Activated CD4-positive, alpha-beta T cell treated with anti-CD3 and anti-CD28 coated beads for 1 hour (primary cell): ENCODE measurements around the gene TMC7.

Experiments
- DNase-seq: peaks from one replicate; pipeline ENCODE4 v3.0.0-alpha.2; 2020

TMC7 gene

DNA sequence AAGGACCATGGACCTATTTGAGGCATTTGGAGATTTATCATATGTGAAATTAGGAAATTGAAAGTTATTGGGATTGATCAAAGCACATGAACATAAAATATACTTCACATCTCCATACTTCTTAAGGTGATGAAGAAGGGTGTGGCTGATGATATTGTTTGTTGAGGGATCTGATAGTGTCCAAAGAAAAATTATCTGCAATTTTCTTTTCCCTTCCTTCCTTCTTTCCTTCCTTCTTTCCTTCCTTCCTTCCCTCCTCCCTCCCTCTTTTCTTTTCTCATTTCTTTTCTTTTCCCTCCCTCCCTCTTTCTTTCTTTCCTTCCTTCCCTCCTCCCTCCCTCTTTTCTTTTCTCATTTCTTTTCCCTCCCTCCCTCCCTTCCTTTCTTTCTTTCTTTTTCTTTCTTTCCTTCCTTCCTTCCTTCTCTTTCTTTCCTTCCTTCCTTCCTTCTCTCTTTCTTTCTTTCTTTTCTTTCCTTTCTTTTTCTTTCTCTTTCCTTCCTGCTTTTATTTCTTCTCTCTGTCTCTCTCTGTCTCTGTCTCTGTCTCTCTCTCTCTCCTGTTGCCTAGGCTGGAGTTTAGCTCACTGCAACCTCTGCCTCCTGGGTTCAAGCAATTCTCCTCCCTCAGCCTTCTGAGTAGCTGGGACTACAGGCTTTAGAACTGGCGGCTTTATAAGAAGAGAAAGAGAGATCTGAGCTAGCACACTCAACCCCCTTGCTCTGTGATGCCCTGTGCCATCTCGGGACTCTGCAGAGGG lies 109.1 kb downstream of the TMC7 start:
- no peak for DNase-seq

DNA sequence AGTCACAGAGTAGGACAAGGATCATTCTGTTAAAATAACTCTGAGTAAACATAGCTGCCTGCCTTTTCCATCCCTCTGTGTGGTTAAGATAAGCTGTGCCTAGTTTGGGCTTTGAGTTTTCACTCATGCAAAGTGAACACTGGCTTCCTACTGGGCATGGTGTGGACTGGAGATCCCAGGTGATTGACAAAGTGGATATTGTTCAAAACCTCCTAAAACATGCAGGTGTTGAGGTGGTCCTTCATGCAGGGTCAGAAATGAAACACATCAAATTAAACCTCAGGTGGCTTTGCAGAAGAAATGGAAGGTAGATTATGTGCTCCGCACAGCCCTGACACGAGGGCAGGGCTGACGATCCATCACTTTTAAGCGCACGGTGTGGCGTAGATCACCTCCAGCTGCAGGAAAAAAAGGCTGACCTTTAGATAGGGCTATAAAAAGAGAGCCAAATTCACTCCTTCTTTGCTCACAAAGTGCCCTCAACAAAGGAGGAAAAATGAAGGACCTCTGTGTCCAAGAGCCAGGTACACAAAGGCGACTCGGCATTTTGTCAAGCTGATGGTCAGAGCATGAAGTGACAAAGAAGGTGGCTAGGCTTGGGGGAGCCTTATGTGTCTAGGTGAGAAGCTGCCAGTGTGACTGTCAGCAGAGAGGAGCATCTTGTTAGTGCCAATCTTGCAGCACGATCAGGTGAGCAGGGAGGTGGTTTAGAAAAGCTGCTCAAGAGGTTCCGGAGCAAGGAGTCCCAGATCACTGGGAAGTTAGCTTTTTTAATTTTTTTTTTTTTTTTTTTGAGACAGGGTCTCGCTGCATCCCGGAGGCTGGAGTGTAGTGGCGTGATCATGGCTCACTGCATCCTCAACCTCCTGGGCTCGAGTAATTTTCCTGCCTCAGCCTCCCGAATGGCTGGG lies 110.2 kb downstream of the TMC7 start:
- DNase-seq: no peak

DNA sequence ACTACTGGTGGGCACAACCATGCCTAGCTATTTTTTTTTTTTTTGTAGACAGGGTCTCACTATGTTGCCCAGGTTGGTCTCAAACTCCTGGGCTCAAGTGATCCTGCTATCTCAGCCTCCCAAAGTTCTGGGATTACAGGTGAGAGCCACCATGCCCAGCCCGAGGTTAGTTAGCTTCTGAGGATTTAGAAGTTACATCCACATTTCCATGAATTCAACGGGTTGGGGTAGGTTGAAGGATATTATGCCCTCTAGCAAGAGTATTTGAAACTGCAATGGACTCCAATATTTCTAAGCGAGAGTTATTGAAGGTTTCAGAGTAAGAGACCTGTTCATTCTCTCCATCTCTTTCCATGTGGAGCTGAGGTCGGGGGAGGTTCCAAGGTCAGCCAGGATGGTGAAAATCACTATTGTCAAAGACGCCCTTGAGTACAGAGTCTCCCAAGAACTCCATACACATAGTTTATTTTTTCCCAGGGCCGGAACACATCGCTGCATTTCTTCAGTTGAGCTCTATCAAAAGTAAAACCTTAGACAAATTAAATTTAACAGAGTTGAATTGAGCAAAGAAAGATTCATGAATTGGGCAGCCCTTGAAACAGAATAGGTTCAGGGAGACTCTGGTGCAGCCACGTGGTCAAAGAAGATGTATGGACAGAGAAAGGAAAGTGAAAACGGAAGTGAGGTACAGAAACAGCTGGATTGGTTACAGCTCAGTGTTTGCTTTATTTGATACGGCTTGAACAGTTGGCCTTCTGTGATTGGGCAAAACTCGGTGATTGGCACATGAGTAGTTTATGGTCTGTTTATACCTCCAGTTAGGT lies 111.0 kb downstream of the TMC7 start:
- no peak for DNase-seq

DNA sequence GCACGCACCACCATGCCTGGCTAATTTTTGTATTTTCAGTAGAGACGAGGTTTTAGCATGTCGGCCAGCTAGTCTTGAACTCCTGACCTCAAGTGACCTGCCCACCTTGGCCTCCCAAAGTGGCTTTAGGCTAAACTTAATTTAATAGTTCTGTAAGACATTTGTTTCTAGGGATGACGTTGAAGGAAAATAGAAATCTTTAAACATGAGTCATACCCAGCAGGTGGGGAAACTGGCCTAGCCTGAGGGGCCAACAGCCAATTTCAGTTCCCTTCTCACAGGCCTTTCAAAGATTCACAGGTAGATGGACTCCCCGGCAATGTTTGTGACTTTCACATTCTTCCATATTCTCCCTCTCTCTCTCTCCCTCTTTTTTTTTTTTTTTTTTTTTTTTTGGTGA lies 111.9 kb downstream of the TMC7 start:
- no peak for DNase-seq

DNA sequence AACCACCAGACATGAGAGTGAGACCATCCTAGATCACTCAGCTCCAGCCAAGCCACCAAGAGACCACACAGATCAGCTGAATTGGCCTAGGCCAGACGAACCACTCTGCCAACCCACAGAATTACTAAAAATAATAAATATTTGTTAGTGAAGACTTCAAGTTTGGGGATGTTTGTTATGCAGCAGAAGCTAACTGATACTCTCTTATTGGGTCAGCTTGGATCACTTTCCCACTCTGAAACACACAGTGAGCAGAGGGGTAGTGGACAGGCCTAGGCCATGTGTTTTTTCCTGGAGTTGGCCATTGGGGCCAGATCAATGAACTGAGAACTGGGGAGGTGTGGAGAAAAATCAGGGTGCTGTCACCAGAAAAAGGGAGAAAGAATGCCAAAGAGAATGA lies 114.4 kb downstream of the TMC7 start:
- DNase-seq: no peak

DNA sequence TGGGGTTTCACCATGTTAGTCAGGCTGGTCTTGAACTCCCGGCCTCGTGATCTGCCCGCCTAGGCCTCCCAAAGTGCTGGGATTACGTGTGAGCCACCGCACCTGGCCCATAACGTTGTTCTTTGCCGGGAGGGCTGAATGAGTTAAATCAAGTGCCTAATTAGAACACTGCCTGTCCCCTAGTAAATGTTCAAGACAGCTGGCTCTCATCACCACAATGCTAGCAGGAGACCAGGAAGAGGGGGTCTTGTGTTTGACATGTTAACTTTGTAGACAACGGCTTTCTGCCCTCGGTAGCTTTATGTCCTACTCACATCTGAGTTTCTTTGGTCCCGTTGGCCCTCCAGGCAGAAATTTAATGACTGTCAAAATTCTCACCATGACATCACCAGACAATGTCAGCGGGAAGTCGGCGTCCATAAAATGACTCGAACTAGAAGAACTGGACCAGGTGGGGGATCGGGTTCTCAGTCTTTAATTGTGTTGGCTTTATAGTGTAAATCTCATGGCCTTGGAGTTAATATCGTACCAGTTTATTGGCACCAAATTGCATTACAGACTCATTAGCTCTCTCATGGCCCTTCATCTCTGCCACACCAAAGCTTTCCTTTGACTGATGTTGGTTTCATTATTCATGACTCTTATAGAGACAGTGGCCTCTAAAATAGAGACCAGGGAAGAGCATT lies 118.6 kb downstream of the TMC7 start:
- no peak for DNase-seq

DNA sequence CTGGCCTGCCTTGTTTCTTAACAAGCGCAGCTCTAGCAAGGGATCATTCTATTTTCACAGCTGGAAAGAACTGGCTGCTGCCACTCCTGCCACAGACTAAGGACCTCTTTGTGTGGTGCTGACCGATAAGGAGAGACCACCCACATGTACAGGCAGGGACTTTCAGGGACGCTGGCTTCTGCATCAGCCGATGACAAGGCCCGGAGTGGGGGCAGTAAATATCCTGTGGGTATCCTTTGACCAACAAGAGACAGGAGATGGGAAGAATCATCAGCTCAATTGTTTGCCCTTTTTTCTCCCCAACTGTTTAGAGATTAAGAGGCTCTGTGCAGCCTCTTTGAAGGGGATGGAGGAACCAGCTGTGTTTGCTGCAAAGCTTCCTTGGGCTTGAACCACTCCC lies 120.9 kb downstream of the TMC7 start:
- no peak for DNase-seq

DNA sequence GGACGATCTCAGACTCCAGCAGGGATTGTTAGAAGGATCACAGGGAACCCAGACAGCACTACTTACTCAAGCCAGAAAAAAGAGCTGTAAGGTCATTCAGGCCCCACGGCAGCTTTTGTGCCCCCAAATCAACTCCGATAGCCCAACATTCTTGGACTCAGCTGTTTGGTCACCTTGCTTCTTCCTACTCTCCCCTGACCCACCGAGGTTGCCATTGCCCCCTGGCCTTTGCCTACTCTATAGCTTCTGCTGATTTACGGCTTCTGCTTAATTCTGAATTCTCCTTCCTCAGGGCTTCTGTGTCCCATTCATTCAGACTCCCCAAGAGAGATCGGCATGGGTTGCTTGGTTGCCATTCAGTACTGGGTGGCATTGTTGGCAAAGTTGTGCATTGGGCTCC lies 121.4 kb downstream of the TMC7 start:
- DNase-seq: no peak

DNA sequence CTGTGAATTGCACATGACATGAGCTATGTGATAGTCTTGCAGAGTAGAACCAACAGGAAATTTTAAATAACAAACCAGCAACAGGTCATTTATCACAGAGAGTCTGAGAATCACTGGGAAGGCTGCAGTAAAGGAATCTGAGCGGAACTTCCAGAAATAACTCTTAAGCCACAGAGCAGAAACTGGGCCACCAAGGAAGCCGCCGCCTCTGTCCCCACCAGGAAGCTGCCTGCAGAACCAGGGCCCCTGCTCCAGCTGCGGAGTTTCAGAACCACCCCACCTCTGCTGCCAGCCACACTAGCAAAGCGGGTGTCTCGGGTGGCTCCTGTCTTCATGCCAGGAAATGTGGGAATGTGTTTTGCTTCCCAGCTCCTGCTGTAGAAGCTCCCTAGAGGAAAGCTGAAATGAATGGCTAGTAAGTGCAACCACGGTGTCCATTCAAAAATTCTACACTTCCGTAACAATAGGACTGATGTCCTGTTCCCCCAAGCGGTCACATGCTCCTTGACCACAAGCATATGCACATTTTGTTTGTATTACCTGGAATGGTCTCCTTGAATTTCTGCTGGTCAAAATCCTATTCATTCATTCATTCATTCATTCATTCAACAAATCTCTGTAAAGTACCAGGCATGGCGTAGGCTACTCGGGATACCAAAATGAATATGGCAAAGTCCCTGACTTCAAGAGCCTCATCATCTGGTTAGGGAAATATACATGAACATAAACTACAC lies 122.3 kb downstream of the TMC7 start:
- DNase-seq: no peak

DNA sequence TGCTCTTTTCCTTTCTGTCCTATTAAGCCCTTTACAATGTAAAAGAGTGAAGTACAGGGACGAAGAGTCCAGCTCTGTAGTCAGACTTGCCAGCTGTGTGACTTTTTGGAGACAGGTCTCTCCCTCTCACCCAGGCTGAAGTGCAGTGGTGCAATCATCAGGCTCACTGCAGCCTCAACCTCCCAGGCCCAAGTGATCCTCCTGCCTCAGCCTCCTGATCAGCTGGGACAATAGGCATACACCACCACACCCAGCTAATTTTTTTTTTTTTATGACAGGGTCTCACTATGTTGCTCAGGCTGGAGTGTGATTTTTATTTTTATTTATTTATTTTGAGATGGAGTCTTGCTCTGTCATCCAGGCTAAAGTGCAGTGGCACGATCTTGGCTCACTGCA lies 122.9 kb downstream of the TMC7 start:
- DNase-seq: no peak

DNA sequence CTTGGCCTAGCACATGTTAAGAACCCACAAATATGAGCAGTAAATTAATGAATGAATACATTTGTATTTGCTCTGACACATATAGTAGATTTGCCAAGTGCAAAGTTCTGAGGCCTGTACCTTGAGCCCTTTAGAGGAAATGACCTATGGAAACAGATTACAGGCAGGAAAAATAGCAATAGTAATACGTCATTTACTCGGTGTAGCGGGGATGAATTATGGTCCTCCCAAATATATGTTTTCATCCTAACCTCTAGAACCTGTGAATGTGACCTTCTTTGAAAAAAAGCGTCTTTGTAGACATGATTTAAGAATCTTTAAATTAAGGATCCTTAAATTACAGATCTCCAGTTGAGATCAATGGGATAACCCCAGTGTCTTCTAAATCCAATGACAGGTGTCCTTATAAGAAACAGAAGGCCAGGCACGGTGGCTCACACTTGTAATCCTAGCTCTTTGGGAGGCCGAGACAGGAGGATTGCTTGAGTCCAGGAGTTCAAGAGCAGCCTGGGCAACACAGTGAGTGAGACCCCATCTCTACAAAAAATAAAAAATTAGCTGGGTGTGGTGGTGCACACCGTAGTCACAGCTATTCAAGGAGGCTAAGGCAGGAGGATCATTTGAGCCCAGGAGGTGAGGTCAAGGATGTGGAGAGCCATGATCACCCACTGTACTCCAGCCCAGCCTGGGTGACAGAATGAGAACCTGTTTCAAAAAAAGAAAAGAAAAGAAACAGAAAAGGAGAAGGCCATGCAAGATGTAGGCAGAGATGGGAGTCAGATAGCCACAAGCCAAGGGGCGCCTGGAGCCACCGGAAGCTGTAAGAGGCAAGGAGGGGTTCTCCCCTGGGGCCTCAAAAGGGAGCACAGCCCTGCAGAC lies 124.9 kb downstream of the TMC7 start:
- no peak for DNase-seq

DNA sequence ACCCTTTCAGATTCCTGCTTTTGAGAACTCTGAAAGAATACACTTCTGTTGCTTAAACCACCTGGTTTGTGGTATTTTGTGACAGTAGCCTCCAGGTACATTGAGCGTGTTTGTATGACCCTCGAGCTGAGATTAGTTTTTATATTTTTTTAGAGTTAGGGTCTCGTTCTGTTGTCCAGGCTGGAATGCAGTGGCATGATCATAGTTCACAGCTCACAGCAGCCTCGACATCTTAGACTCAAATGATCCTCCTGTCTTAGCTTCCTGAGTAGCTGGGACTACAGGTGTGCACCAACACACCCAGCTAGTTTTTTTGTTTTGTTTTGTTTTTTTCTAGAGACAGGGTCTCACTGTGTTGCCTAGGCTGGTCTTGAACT lies 125.5 kb downstream of the TMC7 start:
- no peak for DNase-seq

DNA sequence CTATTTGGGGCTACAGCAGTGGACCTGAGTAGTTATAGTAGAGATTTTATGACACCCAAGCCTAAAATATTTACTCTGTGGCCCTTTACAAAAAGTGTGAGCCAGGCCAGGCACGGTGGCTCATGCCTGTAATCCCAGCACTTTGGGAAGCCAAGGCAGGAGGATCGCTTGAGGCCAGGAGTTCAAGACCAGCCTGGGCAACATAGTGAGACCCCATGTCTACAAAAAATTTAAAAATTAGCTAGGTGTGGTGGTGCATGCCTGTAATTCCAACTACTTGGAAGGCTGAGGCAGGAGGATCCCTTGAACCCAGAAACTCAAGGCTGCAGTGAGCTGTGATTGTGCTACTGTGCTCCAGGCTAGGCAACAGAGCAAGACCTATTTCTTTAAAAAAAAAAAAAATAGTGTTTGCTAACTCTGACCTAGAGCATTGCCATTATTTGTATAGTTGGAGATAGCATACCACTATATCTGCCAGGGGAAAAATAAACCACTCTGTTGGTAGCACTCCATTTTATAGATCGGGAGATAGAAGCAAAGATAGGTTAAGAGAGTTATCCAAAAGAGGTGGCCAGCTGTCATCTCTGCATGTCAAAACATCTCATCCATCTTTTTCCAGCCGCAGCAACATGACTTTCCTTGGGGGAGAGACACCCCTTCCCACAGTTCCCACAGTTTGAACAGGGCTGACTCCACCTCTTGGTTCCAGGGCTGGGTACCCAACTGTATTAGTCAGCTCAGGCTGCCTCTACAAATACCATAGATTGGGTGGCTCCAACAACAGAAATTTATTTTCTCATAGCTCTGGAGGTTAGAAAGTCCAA lies 127.0 kb downstream of the TMC7 start:
- no peak for DNase-seq

DNA sequence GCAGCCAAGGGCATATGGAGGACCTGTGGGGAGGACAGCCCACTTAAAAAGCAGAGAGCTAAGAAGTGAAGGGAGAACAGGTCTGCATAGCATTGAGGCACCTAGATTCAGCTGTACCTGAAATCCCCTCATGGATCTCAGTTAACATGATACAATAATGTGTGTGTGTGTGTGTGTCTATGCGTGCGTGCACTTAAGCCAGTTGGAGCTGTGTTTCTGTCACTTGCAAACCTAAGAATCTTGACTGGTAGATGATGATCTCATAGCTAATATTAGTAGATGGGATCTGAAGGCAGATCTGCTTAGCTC lies 128.3 kb downstream of the TMC7 start:
- no peak for DNase-seq
